ENCODE measurements around the gene TIGD6. TPM values are rescaled to one million over a fixed set of nuclear protein-coding genes. Genes with fewer than 3 reads are reported as not detected.

TIGD6 gene
- total and polyA plus RNA-seq, 2 donors (not counting 3 experiments of a cell fraction or from before 2014, with no cell fraction given), result 3.6 to 5.4 TPM

GRCh38 chr5:150006318-150006717 lies 5.9 kb upstream of the TIGD6 start:
- POLR2A ChIA-PET, result no interaction called here
- CTCF ChIA-PET, result interaction anchor here (3.0 to 3.9 kb wide), 2 partner anchors 11 to 17 kb away, joined by 12 to 16 read pairs; no protein-coding TSS in a partner anchor
- H3K9ac ChIP-seq (replicated peaks; ENCODE audit: extremely low read depth, insufficient read depth, low read length), result no peak overlapping the region
- H3K4me2 ChIP-seq (ENCODE audit: insufficient read depth, low read length), result no peak overlapping the region
- TF ChIP-seq POLR2AphosphoS5 (IDR thresholded peaks at IDR 0.05; ENCODE audit: insufficient read depth, low read depth, low read length) (no peak), FOS (IDR thresholded peaks at IDR 0.05; ENCODE audit: borderline replicate concordance, insufficient read depth, low read length) (no peak), JUN (IDR thresholded peaks at IDR 0.05; ENCODE audit: borderline replicate concordance, insufficient read depth, insufficient read length, low read depth) (no peak), MYC (IDR thresholded peaks at IDR 0.05; ENCODE audit: low read depth, low read length) (no peak), POLR2A (IDR thresholded peaks at IDR 0.05; ENCODE audit: low read depth, low read length) (no peak), GATA2 (IDR thresholded peaks at IDR 0.05; ENCODE audit: insufficient read depth, insufficient read length, low read depth, low read length) (no peak), EZH2 (IDR thresholded peaks at IDR 0.05; ENCODE audit: borderline replicate concordance, low read depth, low read length, severe bottlenecking) (no peak), MAX (IDR thresholded peaks at IDR 0.05; ENCODE audit: insufficient read depth, insufficient read length) (no peak)
- TF ChIP-seq, protein P1, sequence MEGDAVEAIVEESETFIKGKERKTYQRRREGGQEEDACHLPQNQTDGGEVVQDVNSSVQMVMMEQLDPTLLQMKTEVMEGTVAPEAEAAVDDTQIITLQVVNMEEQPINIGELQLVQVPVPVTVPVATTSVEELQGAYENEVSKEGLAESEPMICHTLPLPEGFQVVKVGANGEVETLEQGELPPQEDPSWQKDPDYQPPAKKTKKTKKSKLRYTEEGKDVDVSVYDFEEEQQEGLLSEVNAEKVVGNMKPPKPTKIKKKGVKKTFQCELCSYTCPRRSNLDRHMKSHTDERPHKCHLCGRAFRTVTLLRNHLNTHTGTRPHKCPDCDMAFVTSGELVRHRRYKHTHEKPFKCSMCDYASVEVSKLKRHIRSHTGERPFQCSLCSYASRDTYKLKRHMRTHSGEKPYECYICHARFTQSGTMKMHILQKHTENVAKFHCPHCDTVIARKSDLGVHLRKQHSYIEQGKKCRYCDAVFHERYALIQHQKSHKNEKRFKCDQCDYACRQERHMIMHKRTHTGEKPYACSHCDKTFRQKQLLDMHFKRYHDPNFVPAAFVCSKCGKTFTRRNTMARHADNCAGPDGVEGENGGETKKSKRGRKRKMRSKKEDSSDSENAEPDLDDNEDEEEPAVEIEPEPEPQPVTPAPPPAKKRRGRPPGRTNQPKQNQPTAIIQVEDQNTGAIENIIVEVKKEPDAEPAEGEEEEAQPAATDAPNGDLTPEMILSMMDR (IDR thresholded peaks at IDR 0.05; ENCODE audit: extremely low read depth in 1 of 2, insufficient read depth in 1 of 2, low read depth in 1 of 2, low read length in 2 of 2), result no peak
- peaks cover 14 to 23% of the 10 kb centered on the region in 2 experiments for H3K36me3 ChIP-seq (ENCODE audit: control insufficient read depth in 2 of 2, extremely low read depth in 1 of 2, insufficient read depth in 2 of 2, low read length in 2 of 2)
- no peak overlapping the region for H3K4me3 ChIP-seq (replicated peaks in 1 of 3; ENCODE audit: insufficient read depth in 1 of 3, low read depth in 1 of 3, low read length in 3 of 3)
- peaks cover 14% of the 10 kb centered on the region for H3K4me1 ChIP-seq (ENCODE audit: control insufficient read depth, extremely low read depth, insufficient read depth, low read length)
- BruUV-seq (replicated peaks), result no TSS peak
- no peaks in the 10 kb centered on the region for H3K27me3 ChIP-seq (ENCODE audit: control insufficient read depth in 2 of 2, insufficient read depth in 2 of 2, low read length in 2 of 2)
- DNase-seq (ENCODE audit: low read depth, low spot score) (no peak), FAIRE-seq (no peak)
- dilution Hi-C loops (cut with MboI; ENCODE audit: extremely low pct_ligation_motif_present, low sequenced_read_pairs) (no loop called here), intact Hi-C loops (cut with micrococcal nuclease) (no loop called here)
- H3K79me2 ChIP-seq (ENCODE audit: control insufficient read depth, insufficient read depth, low read length), result peaks cover 47% of the 10 kb centered on the region
- H3K27ac ChIP-seq (ENCODE audit: insufficient read depth, low read depth, low read length), result no peak overlapping the region
- H2AFZ ChIP-seq (ENCODE audit: low read depth, low read length), result no peak overlapping the region
- H3K9me1 ChIP-seq (replicated peaks; ENCODE audit: control insufficient read depth, extremely low read depth, insufficient read depth, low read length), result no peaks in the 10 kb centered on the region
- H3K9me3 ChIP-seq (replicated peaks; ENCODE audit: control insufficient read depth, insufficient read depth, low read length), result no peaks in the 10 kb centered on the region
- peaks cover 4% of the 10 kb centered on the region for H4K20me1 ChIP-seq (replicated peaks; ENCODE audit: control insufficient read depth, extremely low read depth, insufficient read depth, low read length)
